Measurements from ENCODE around the gene MYO1B.
A peak's percentile ranks its signal among the peaks of the same experiment; 100 is the strongest.

Gene MYO1B

DNA sequence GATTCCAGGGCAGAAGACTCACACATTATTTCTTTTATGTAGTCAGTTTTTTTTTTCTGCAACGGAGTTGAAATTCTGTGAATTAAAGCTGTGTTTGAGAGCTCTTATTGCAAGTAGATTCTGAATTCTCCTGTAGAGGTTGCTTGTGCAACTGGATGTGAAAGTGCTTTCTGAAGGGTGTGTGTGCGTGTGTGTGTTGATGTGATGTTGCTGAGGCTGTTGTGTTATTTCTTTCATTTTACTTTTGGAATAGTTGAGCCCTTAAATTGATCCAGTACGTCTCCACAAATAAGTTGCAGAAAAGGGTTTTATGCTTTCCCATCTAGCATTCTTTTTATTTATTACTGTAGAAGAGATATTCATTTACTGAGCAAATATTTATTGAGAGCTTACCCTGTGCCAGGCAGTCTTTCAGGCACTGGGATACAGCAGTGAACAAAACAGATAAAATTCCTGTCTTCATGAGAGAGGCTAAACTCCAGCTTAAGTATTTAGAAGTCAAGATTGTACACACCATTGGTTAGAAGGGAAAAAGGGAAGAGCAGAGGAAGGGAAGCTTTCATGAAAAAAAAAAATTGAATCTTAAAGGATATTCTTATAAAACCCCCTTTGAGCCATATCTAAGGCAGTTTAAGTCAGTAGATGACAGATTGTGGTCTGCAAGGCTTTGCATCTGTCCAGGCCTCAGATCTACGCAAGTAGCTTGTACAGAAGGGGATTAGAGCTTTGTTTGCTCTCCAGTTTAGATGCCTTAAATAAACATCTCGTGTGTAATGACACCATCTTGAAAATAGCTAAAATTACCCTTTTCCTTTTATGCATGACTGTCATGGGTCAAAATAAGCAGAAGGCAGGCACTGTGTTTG is 58.2 kb downstream of the MYO1B start:
- TF ChIP-seq, protein P1, sequence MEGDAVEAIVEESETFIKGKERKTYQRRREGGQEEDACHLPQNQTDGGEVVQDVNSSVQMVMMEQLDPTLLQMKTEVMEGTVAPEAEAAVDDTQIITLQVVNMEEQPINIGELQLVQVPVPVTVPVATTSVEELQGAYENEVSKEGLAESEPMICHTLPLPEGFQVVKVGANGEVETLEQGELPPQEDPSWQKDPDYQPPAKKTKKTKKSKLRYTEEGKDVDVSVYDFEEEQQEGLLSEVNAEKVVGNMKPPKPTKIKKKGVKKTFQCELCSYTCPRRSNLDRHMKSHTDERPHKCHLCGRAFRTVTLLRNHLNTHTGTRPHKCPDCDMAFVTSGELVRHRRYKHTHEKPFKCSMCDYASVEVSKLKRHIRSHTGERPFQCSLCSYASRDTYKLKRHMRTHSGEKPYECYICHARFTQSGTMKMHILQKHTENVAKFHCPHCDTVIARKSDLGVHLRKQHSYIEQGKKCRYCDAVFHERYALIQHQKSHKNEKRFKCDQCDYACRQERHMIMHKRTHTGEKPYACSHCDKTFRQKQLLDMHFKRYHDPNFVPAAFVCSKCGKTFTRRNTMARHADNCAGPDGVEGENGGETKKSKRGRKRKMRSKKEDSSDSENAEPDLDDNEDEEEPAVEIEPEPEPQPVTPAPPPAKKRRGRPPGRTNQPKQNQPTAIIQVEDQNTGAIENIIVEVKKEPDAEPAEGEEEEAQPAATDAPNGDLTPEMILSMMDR (IDR thresholded peaks at IDR 0.05; ENCODE audit: low read depth, low read length), result no peak
- no peak for DNase-seq (ENCODE audit: low read depth in 2 of 2)
- no peak overlapping the region for H3K4me3 ChIP-seq (replicated peaks in 1 of 2; ENCODE audit: low read depth in 2 of 2, low read length in 2 of 2)

DNA sequence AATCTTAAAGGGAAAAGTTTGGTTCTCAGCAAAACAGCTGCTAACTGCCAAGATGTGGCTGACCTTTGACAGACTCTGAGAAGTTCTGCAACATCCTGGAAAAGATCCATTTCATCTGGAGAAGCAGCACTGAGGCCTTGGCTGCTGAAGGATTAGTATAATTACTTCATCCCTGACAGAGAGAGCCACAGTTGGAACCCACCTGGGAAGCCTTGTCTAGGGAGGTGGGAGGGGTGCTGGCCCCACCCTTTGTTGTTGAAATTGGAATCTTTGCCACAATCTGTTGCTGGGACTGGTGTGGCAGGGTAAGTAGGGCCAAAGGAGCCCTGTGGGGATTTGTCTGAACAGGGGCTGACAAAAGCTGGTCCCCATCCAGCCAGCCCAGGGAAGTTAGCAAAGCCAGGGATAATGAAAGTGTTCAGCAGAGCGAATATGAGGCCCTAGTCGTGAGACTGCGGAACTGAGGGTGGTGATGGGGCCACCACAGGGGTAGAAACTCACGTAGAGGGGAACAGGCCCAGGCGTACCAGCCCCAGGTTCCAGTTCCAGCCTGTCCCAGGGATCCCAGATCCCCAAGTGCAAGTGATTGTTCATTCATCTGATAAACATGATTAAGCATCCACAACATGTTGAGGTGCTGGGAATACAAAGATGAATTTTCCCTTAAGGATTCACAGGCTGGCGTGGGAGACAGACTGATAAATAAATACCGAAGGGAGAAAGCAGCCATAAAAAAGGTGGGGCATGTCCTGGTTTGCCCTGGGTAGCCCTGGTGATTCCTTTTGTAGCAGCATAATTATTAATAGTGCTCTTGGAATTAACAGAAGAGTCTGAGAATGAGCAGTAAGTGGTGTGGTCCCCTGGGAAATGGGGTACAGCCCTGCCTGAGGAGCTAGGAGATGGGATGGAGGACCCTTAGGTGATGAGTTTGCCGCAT is 60.0 kb downstream of the MYO1B start:
- DNase-seq (ENCODE audit: low read depth in 2 of 2), result peak; percentile 82 to 96
- TF ChIP-seq, protein P1 (IDR thresholded peaks at IDR 0.05; ENCODE audit: low read depth, low read length), result no peak
- no peak overlapping the region for H3K4me3 ChIP-seq (replicated peaks in 1 of 2; ENCODE audit: low read depth in 2 of 2, low read length in 2 of 2)

DNA sequence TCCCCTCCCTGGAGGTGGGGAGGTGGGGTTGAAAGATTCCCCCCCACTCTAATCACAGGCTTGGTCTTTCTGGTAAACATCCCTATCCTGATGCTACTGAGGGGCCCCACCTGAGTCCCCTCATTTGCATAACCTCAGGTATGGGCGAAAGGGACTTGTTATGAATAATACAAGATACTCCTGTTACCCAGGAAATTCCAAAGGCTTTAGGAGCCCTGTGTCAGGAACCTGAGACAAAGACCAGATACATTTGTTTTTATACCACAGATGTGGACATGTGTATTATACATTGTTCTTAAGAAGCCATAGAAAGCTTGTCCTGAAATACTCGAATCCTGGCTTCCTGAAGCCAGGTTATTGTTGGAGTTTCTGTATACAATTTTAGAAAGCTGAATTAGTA is 62.8 kb downstream of the MYO1B start:
- DNase-seq (ENCODE audit: low read depth in 2 of 2), result peak in 1 of 2 donors; percentile 44
- H3K4me3 ChIP-seq (replicated peaks in 1 of 2; ENCODE audit: low read depth in 2 of 2, low read length in 2 of 2), result no peak overlapping the region
- TF ChIP-seq, protein P1 (IDR thresholded peaks at IDR 0.05; ENCODE audit: low read depth, low read length), result no peak

DNA sequence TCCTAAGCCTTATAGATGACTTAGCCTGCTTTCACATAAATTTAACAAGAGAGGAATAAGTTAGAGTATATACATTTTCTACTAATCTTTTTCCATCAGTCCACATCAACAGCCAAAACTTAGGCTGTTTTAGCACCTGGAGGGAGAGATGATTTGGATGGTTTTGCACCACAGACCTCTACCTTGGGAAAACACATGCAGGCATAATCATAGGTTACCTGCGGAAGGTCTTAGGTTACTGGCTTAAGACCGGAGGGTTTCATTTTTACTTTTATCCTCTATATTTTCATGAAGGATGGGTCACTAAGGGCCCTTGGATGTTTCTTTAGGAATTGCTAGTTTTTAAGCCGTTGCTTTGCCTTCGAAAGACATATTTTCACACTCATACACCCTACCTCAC is 66.0 kb downstream of the MYO1B start:
- H3K4me3 ChIP-seq (replicated peaks in 1 of 2; ENCODE audit: low read depth in 2 of 2, low read length in 2 of 2), result no peak overlapping the region
- TF ChIP-seq, protein P1 (IDR thresholded peaks at IDR 0.05; ENCODE audit: low read depth, low read length), result no peak
- no peak for DNase-seq (ENCODE audit: low read depth in 2 of 2)

DNA sequence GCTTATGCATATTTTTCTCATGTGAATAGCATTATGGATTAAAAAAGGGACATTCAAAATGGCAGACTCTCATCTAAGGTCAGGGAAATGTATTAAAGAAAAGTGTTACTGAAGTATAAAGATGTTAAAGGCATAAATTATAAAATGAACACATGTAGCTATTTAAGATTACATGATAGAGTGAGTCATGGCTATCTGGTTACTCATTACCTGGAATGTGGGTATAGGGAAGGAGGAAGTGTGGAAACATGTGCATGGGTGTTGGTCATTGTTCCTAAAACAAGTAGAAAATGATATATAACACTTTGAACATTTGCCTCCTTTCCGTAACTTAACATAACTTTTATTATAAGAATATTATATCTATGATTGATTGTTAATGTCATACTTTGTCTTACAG is 66.4 kb downstream of the MYO1B start:
- TF ChIP-seq, protein P1 (IDR thresholded peaks at IDR 0.05; ENCODE audit: low read depth, low read length), result no peak
- DNase-seq (ENCODE audit: low read depth in 2 of 2), result peak; percentile 57 to 90
- H3K4me3 ChIP-seq (replicated peaks in 1 of 2; ENCODE audit: low read depth in 2 of 2, low read length in 2 of 2), result no peak overlapping the region

DNA sequence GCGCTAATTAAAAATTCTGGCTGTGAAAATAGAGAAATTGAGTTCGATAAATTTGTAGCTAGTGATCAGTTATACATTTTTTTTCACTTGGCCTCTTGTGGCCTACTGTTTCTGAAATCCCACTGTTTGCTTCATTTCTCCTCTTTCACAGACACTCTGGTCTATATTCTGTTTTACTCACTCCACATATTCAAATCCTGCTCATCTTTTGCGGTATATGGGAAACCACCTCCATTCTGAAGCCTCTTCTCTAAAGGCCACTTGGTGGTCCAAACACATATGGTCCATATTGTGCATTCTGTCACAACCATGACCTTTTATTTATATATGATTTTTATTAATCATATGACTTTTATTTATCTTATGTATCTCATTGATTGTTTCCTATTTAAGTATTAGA is 67.0 kb downstream of the MYO1B start:
- DNase-seq (ENCODE audit: low read depth in 2 of 2), result no peak
- TF ChIP-seq, protein P1 (IDR thresholded peaks at IDR 0.05; ENCODE audit: low read depth, low read length), result no peak
- H3K4me3 ChIP-seq (replicated peaks in 1 of 2; ENCODE audit: low read depth in 2 of 2, low read length in 2 of 2), result no peak overlapping the region
